Cardiac atrium fibroblast (primary cell): ENCODE results near the gene NFE2L2. TPM values are rescaled to one million over a fixed set of nuclear protein-coding genes. Genes with fewer than 3 reads are reported as not detected.

Experiments used
- total RNA-seq: library from RNA; depleted of rRNA; stranded (reverse); fragments of >200 nt; gene quantifications from 2 replicates; pipeline ENCODE4 v1.2.3, GENCODE V29; 2015

NFE2L2 gene
- total RNA-seq = 87.2 and 141 TPM in 2 replicates

DNA sequence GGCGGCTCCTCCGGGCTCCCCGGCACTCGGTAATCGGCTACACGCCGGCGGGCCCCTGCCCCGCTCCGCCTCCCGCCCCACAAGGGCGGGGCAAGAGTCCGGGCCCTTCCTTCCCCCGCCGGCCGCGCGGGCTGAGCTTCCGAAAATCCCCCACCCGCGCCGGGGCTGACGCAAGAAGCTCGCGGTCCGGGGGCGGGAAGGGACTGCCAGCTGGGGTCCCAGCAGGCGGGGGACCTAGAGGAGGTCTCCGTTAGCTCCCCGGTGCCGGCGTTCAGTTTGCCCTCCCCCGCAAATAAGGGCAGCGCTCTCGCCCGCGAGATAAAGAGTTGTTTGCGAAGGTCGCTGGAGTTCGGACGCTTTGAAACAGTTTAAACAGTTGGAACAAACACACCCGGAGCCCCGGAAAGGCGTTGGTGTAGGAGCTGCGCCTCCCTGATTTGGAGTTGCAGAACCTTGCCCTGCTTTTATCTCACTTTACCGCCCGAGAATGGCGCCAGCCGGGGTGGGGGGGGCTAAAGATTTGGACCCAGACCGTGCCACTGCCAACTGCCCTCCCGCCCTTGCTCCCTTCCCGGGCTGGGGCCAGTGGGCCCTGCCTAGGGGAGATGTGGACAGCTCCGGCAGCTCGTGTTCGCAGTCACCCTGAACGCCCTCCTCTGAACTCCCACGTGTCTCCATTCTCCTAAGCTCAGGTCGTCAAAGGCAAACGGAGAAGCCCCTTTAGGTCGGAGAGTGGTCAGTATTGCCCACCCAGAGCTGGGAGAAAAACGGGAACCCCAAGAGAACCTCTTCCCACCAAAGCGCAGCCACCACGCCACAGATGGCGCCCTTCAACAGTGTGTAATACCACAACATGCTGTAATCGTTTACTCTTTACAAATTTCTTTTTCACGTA lies at the start of gene NFE2L2:
NFE2L2 (minus strand) TSS at position 35 of the 895 bp plus-strand sequence. CDS start 151 bp downstream, outside the sequence.

DNA sequence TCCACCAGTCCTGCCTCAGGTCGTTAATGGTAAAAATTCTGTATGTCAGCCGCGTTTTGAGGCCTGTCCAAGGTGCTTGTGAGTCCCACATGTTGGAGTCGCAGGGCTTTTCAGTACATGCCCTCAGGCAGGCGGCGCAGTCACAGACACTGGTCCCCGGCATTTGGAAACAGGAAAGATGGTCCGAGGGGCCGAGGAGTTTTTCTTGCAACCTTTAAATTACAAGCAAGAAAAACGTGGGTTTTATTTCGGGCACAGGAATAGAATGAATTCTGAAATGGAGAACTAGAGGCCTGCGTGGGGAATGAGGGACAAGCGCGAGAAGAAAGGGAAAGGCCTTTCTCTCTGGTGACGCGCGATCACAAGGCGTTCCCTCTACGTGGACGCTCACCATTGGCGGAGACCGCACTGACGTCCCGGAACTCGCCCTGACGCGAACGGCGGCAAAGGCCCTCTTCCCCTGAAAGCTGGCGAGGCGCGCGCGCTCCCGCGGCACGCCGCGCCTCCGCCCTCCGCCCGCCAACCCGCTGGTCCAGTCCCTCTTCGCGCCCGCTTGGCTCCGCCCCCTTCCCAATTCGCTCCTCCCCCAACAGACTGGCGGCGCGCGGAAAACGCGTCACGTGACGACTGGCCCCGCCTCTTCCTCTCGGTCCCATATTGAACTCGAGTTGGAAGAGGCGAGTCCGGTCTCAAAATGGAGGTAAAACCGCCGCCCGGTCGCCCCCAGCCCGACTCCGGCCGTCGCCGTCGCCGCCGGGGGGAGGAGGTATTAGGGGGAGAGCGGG lies 52.2 kb downstream of the NFE2L2 start, which contains the start of gene HNRNPA3:
HNRNPA3 (plus strand) TSS at position 689 of the 785 bp plus-strand sequence; CDS start at position 695, 6 bp downstream.

Other genes with a start within 250 kb of the NFE2L2 start
- gene HNRNPA3, start 51.9 kb downstream of the NFE2L2 start, total RNA-seq = 17.9 and 22.8 TPM in 2 replicates
- 17.5 and 23.7 TPM in 2 replicates for gene AGPS, start 128.0 kb upstream of the NFE2L2 start, total RNA-seq